Ascending aorta (tissue), 2 donors: Measurements from ENCODE around the gene POU5F1. TPM values are rescaled to one million over a fixed set of nuclear protein-coding genes. Genes with fewer than 3 reads are reported as not detected.

Source experiments
- DNase-seq, 2 donors: peaks; one replicate each; pipeline ENCODE4 v3.0.0-alpha.2; 2019; ENCODE audit warnings: low spot score in 2 of 2
- H3K27ac ChIP-seq, 2 donors: fragments of 200-600 bp; sonication (generic); one replicate each; pipeline ENCODE4 v1.5.1; 2016 to 2017; ENCODE audit warnings: mild to moderate bottlenecking in 1 of 2
- H3K27me3 ChIP-seq: fragments of 200-600 bp; sonication (generic); one replicate; pipeline ENCODE4 v1.5.1; 2017
- H3K36me3 ChIP-seq, 2 donors: fragments of 200-600 bp; sonication (generic); one replicate each; pipeline ENCODE4 v1.5.1; 2016
- H3K4me1 ChIP-seq, 2 donors: fragments of 200-600 bp; sonication (generic); one replicate each; pipeline ENCODE4 v1.5.1; 2016 to 2017; ENCODE audit warnings: mild to moderate bottlenecking in 1 of 2
- H3K4me3 ChIP-seq, 2 donors: fragments of 200-600 bp; sonication (generic); one replicate each; pipeline ENCODE4 v1.5.1; 2016 to 2017; ENCODE audit warnings: mild to moderate bottlenecking in 1 of 2
- H3K9me3 ChIP-seq, 2 donors: fragments of 200-600 bp; sonication (generic); one replicate each; pipeline ENCODE4 v1.5.1; 2016
- intact Hi-C: fragments of 100-400 bp; cut with DNase I; formaldehyde crosslinking; loops from one replicate; pipeline ENCODE4 v1.15.1; 2023
- total RNA-seq: library from RNA; depleted of rRNA; stranded (reverse); fragments of >200 nt; gene quantifications from one replicate; pipeline ENCODE4 v1.1.0, GENCODE V29; 2016
- TF ChIP-seq, protein P1 (sequence below), 3 experiments: fragments of 200-600 bp in 2 of 3; fragments of 450-650 bp in 1 of 3; sonication (generic) in 2 of 3; IDR thresholded peaks; one replicate each; pipeline ENCODE4 v1.5.1; 2016 to 2019; ENCODE audit warnings: antibody characterized with exemption in 3 of 3, mild to moderate bottlenecking in 1 of 3, moderate library complexity in 1 of 3

The POU5F1 gene
- total RNA-seq, 1 donor from 2014 or later, result not detected

DNA sequence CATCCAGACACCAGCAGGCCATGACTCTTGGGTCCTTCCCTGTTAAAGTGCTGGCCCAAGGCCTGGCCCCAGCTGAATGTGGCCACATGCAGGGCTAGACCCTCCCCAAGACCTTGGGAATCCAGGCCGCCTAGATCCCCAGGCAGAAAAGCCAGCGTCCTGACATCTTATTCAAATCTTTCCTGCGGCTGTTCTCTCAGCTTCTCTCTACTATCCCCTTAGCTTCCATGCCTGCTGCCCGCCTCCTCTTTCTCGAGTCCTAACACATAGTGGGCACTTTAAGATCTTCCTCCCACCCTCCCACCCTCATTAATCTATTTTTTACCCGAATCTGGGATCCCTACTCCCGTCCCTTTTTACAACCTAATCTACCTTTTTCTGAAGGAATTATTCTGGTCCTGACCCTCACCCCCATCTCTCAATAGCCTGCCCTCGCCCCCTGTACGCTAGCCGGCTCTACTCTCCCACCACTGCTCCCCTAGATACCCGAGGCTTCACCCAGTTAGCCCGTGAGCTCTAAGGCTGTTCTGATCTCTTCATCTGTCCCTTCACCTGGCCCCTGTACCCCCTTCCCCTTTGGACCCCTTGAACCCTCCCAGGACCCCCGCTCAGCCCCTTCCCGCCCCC lies 12.9 kb downstream of the POU5F1 start, which contains the start of gene CCHCR1:
CCHCR1 (minus strand) TSS at position 290 of the 627 bp plus-strand sequence; CDS start at position 88, 202 bp downstream.
- Histone ChIP-seq H3K4me3 (peak within 1 kb of the TSS; percentile 70 to 86), H3K27me3 (no peaks in the 10 kb centered on the region), H3K4me1 (peaks cover 0 to 17% of the 10 kb centered on the region in 2 donors), H3K36me3 (peaks cover 0 to 5% of the 10 kb centered on the region in 2 donors), H3K27ac (peak within 1 kb of the TSS; percentile 53 to 70), H3K9me3 (no peaks in the 10 kb centered on the region)
- TF ChIP-seq, protein P1, sequence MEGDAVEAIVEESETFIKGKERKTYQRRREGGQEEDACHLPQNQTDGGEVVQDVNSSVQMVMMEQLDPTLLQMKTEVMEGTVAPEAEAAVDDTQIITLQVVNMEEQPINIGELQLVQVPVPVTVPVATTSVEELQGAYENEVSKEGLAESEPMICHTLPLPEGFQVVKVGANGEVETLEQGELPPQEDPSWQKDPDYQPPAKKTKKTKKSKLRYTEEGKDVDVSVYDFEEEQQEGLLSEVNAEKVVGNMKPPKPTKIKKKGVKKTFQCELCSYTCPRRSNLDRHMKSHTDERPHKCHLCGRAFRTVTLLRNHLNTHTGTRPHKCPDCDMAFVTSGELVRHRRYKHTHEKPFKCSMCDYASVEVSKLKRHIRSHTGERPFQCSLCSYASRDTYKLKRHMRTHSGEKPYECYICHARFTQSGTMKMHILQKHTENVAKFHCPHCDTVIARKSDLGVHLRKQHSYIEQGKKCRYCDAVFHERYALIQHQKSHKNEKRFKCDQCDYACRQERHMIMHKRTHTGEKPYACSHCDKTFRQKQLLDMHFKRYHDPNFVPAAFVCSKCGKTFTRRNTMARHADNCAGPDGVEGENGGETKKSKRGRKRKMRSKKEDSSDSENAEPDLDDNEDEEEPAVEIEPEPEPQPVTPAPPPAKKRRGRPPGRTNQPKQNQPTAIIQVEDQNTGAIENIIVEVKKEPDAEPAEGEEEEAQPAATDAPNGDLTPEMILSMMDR (IDR thresholded peaks at IDR 0.05), result no peak
- intact Hi-C loops, result loop anchor here (1.0 kb wide), 3 partner anchors 20 to 115 kb away; partner anchors contain the start of gene HLA-C
- DNase-seq, result no peak

DNA sequence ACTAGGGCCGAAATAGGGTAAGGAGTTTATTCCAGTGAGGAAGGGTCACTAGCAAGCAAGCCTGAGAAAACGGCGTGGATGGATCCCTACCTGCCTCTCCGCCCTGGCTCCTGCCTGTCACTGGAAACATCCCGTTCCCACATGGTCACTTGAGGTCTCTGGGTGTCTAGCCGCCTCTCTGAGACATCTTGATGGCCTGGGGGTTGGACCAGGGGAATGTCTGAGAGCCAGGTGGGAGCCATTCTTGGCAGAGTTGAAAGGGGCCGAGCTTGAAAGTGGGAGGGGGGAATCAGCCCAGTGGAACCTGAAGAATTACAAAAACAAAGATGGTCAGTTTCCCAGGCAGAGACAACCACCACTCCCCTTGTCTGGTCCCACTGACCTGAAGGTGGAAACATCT lies 13.8 kb downstream of the POU5F1 start:
- H3K4me3 ChIP-seq, result no peak overlapping the region
- intact Hi-C loops, result no loop called here

DNA sequence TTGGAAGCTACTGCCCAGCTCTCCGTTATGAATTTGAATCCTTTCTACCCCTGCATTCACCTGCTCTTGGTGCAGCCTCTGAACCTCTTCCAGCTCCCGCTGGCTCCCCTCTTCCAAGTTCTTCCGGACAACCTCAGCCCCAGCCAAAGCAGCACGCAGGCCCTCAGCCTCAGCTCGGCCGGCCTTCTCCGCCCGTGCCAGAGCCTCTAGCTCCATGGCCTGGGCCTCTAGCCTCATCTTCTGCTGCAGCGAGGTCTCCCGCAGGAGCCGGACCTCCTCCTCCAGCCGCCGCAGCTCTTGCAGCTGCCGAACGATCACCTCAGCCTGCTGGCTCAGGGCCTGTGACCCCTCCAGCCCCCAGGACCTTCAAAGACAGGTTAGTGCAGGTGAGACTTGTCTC lies 16.0 kb downstream of the POU5F1 start:
- no peak overlapping the region for H3K27ac ChIP-seq
- no peaks in the 10 kb centered on the region for H3K27me3 ChIP-seq
- H3K4me3 ChIP-seq, result no peak overlapping the region
- peaks cover 0 to 15% of the 10 kb centered on the region in 2 donors for H3K4me1 ChIP-seq
- TF ChIP-seq, protein P1 (IDR thresholded peaks at IDR 0.05), result no peak
- peaks cover 0 to 19% of the 10 kb centered on the region in 2 donors for H3K36me3 ChIP-seq
- no peak for DNase-seq
- intact Hi-C loops, result no loop called here
- no peaks in the 10 kb centered on the region for H3K9me3 ChIP-seq

More for the DNA sequence above, 13.8 kb downstream of the POU5F1 start:
- DNase-seq, result no peak
- Histone ChIP-seq H3K27ac (no peak overlapping the region), H3K36me3 (peaks cover 0 to 5% of the 10 kb centered on the region in 2 donors), H3K9me3 (no peaks in the 10 kb centered on the region), H3K27me3 (no peaks in the 10 kb centered on the region), H3K4me1 (peaks cover 0 to 17% of the 10 kb centered on the region in 2 donors)
- TF ChIP-seq, protein P1 (IDR thresholded peaks at IDR 0.05), result no peak

DNA sequence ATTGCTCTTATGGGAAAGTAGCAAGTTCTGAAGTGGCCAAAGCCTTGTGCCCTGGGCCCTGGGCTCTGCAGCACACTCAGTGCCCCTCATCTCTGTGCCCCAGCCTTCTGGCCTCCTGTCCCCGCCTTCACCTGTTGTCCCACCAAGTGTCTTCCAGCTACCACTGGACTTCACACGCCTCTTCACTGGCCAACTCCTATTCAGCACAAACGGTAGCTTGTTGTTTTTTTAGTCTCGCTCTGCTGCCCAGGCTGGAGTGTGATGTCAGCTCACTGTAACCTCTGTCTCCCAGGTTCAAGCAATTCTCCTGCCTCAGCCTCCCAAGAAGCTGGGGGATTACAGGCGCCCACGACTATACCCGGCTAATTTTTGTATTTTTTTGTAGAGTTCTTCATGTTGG lies 17.7 kb downstream of the POU5F1 start:
- Histone ChIP-seq H3K9me3 (no peaks in the 10 kb centered on the region), H3K36me3 (peaks cover 0 to 19% of the 10 kb centered on the region in 2 donors), H3K27me3 (no peaks in the 10 kb centered on the region), H3K4me1 (peaks cover 0 to 7% of the 10 kb centered on the region in 2 donors), H3K4me3 (no peak overlapping the region), H3K27ac (no peak overlapping the region)
- intact Hi-C loops, result no loop called here
- no peak for DNase-seq
- TF ChIP-seq, protein P1 (IDR thresholded peaks at IDR 0.05), result no peak

DNA sequence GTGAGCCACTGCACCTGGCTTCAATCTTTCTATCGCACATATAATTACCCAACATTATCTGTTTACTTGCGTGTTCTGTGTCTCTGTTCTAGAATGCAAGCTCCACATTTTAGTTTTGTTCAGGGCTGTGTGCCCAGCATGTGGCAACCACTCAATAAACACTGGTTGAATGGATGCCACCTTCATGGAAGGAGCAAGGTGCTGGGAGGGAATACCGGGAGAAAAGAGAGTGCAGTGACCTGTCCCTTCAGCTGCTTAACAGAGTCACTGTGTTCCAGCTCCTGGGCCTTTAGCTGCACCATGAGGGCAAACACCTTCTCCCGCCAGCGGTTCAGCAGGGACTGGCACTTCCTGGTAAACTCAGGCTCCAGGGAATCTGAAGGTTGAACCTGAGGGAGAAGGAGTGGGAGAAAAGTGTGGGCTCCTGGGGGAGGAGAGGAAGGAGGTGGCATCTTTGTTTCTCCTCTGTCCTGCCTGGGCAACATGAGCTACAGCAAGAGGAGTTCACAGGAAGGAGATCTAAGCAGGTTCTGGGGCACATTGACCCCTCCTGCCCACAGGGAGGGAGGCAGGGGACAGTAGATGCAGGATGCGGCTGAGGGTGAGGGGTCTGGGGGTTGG lies 20.5 kb downstream of the POU5F1 start:
- no peaks in the 10 kb centered on the region for H3K4me1 ChIP-seq
- TF ChIP-seq, protein P1 (IDR thresholded peaks at IDR 0.05), result no peak
- DNase-seq, result no peak
- no peaks in the 10 kb centered on the region for H3K9me3 ChIP-seq
- no peaks in the 10 kb centered on the region for H3K27me3 ChIP-seq
- peaks cover 0 to 21% of the 10 kb centered on the region in 2 donors for H3K36me3 ChIP-seq
- intact Hi-C loops, result no loop called here
- H3K4me3 ChIP-seq, result no peak overlapping the region
- no peak overlapping the region for H3K27ac ChIP-seq
